Lower leg skin (tissue), 3 donors: Measurements from ENCODE around the gene ARHGAP15.

Source experiments
- POLR2A ChIP-seq, 2 donors: fragments of 450-650 bp; IDR thresholded peaks; one replicate each; pipeline ENCODE4 v1.6.1; 2016 to 2017; ENCODE audit warnings: antibody characterized with exemption in 2 of 2, mild to moderate bottlenecking in 1 of 2, moderate library complexity in 1 of 2
- TF ChIP-seq, protein P1 (sequence below), 3 donors: fragments of 450-650 bp; IDR thresholded peaks; one replicate each; pipeline ENCODE4 v1.5.1; 2016; ENCODE audit warnings: antibody characterized with exemption in 3 of 3, mild to moderate bottlenecking in 3 of 3, moderate library complexity in 2 of 3

DNA sequence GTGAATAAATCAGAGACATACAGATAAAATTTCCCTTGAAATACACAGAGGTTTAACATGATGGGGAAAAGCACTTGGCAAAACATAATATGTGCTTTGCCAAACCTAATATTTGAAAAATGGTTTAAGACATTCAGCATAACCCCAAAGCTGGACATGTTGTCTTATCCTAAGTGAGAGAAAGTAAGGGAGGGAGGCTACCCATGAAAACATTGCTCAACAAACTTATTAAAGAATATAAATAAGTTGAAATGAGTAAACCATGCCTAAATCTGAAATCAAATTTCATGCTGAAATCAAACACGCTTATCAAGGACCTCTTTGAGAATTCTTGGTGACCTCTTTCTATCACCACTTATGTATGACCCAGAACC is 81.2 kb downstream of the ARHGAP15 start:
- TF ChIP-seq, protein P1, sequence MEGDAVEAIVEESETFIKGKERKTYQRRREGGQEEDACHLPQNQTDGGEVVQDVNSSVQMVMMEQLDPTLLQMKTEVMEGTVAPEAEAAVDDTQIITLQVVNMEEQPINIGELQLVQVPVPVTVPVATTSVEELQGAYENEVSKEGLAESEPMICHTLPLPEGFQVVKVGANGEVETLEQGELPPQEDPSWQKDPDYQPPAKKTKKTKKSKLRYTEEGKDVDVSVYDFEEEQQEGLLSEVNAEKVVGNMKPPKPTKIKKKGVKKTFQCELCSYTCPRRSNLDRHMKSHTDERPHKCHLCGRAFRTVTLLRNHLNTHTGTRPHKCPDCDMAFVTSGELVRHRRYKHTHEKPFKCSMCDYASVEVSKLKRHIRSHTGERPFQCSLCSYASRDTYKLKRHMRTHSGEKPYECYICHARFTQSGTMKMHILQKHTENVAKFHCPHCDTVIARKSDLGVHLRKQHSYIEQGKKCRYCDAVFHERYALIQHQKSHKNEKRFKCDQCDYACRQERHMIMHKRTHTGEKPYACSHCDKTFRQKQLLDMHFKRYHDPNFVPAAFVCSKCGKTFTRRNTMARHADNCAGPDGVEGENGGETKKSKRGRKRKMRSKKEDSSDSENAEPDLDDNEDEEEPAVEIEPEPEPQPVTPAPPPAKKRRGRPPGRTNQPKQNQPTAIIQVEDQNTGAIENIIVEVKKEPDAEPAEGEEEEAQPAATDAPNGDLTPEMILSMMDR (IDR thresholded peaks at IDR 0.05): no peak
- TF ChIP-seq POLR2A (IDR thresholded peaks at IDR 0.05): no peak
